ENCODE measurements around the gene NR5A2. TPM values are rescaled to one million over a fixed set of nuclear protein-coding genes. Genes with fewer than 3 reads are reported as not detected.

The NR5A2 gene
- total RNA-seq, 4 donors from 2014 or later = 3.8 to 9.0 (median 4.5) TPM

- TF ChIP-seq EP300 (IDR thresholded peaks at IDR 0.05) = no peak
- TF ChIP-seq, protein P1, sequence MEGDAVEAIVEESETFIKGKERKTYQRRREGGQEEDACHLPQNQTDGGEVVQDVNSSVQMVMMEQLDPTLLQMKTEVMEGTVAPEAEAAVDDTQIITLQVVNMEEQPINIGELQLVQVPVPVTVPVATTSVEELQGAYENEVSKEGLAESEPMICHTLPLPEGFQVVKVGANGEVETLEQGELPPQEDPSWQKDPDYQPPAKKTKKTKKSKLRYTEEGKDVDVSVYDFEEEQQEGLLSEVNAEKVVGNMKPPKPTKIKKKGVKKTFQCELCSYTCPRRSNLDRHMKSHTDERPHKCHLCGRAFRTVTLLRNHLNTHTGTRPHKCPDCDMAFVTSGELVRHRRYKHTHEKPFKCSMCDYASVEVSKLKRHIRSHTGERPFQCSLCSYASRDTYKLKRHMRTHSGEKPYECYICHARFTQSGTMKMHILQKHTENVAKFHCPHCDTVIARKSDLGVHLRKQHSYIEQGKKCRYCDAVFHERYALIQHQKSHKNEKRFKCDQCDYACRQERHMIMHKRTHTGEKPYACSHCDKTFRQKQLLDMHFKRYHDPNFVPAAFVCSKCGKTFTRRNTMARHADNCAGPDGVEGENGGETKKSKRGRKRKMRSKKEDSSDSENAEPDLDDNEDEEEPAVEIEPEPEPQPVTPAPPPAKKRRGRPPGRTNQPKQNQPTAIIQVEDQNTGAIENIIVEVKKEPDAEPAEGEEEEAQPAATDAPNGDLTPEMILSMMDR (IDR thresholded peaks at IDR 0.05) = peak in 3 of 5 experiments; percentile 11 to 49 (median 30)
- Histone ChIP-seq H3K36me3 (no peaks in the 10 kb centered on the region), H3K4me3 (no peak overlapping the region), H3K27ac (no peak overlapping the region), H3K4me1 (no peaks in the 10 kb centered on the region), H3K9me3 (no peaks in the 10 kb centered on the region), H3K27me3 (no peaks in the 10 kb centered on the region)
- WGBS, 2 donors = 78% methylated on average over 4 of the region's 4 CpGs
- no peak for DNase-seq (ENCODE audit: low spot score in 2 of 2)
Observed at GRCh38 chr1:200139661-200140250, 112.2 kb downstream of the NR5A2 start.

DNA sequence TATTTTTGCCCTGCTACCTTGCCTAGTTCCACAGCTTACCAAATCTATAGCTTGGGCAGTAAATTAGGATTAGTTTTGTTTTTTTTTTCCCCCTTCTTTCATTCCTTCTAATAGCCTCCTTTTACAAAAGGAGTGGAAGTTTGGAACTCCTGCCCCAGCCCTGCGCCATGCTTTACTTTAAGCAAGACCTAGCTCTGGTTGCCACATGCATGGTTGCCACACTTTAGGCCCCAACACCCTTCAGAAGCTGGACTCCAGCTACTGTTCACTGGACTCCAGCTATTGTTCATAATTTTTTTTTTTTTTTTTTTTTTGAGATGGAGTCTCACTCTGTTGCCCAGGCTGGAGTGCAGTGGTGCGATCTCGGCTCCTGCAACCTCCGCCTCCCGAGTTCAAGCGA is 115.8 kb downstream of the NR5A2 start:
- 88 to 94% methylated on average over 6 of the region's 6 CpGs for WGBS, 2 donors
- DNase-seq (ENCODE audit: low spot score in 2 of 2) = no peak

DNA sequence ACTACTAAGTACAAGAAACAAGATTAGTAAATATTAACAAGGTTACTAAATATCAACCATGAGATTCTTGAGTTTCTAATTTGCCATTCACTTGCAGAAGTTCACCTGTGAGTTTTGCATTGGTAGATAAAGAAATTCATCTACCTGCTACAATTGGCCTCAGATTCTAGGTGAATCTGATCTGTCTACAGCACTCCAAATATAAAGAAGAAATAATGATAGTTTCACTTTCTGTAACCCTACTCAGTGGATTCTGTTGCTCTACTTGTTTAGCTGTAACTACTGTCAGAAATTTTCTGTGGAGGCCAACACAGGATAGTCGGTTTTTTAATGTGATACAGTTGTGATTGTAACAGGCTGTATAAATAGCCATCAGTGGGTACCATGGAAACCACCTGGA is 118.6 kb downstream of the NR5A2 start:
- DNase-seq (ENCODE audit: low spot score in 2 of 2) = no peak
- H3K27me3 ChIP-seq = no peaks in the 10 kb centered on the region
- no peak for TF ChIP-seq POLR2A (IDR thresholded peaks at IDR 0.05)
- no peak for TF ChIP-seq EP300 (IDR thresholded peaks at IDR 0.05)
- TF ChIP-seq, protein P1 (IDR thresholded peaks at IDR 0.05) = no peak
- WGBS, 2 donors = 26 to 48% methylated on average over 1 of the region's 1 CpG
- no peaks in the 10 kb centered on the region for H3K36me3 ChIP-seq
- no peaks in the 10 kb centered on the region for H3K4me1 ChIP-seq
- no peak overlapping the region for H3K4me3 ChIP-seq
- H3K9me3 ChIP-seq = no peaks in the 10 kb centered on the region
- no peak overlapping the region for H3K27ac ChIP-seq

More for the DNA sequence above, 115.8 kb downstream of the NR5A2 start:
- Histone ChIP-seq H3K27me3 (no peaks in the 10 kb centered on the region), H3K4me1 (no peaks in the 10 kb centered on the region), H3K9me3 (no peaks in the 10 kb centered on the region), H3K4me3 (no peak overlapping the region), H3K27ac (no peak overlapping the region), H3K36me3 (no peaks in the 10 kb centered on the region)
- TF ChIP-seq, protein P1 (IDR thresholded peaks at IDR 0.05) = no peak
- no peak for TF ChIP-seq EP300 (IDR thresholded peaks at IDR 0.05)
- TF ChIP-seq POLR2A (IDR thresholded peaks at IDR 0.05) = no peak

GRCh38 chr1:200147094-200147493 is 119.6 kb downstream of the NR5A2 start:
- TF ChIP-seq, protein P1 (IDR thresholded peaks at IDR 0.05) = no peak
- TF ChIP-seq EP300 (IDR thresholded peaks at IDR 0.05) (no peak), POLR2A (IDR thresholded peaks at IDR 0.05) (no peak)
- H3K36me3 ChIP-seq = no peaks in the 10 kb centered on the region
- H3K4me1 ChIP-seq = peaks cover 0 to 5% (median 0%) of the 10 kb centered on the region in 4 donors
- H3K4me3 ChIP-seq = no peak overlapping the region
- no peak for DNase-seq (ENCODE audit: low spot score in 2 of 2)
- no peaks in the 10 kb centered on the region for H3K9me3 ChIP-seq
- no peaks in the 10 kb centered on the region for H3K27me3 ChIP-seq
- no peak overlapping the region for H3K27ac ChIP-seq
- 85% methylated on average over 13 of the region's 13 CpGs for WGBS, 2 donors

DNA sequence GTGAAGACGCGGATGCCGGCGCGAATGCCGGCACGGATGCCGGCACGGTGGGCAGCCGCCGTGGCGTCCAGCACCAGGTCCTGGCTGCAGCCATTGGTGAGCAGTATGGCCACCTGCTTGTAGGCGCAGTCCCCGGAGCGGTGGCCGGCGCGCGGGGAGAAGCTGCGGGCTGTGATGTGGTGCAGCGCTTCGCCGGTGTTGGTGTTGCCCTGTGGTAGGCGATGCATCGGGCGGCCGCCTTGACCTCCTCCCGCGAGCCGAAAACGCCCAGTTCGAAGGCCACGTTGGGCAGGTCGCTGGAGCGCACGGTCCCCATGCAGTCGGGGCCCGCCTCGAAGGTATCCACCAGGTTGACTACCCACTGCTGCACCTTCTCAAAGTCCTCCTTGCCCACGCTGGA is 120.2 kb downstream of the NR5A2 start:
- peaks cover 0 to 5% (median 0%) of the 10 kb centered on the region in 4 donors for H3K4me1 ChIP-seq
- TF ChIP-seq, protein P1 (IDR thresholded peaks at IDR 0.05) = no peak
- TF ChIP-seq EP300 (IDR thresholded peaks at IDR 0.05) = no peak
- TF ChIP-seq POLR2A (IDR thresholded peaks at IDR 0.05) = no peak
- no peaks in the 10 kb centered on the region for H3K36me3 ChIP-seq
- no peaks in the 10 kb centered on the region for H3K27me3 ChIP-seq
- no peak overlapping the region for H3K27ac ChIP-seq
- H3K9me3 ChIP-seq = no peaks in the 10 kb centered on the region
- no peak for DNase-seq (ENCODE audit: low spot score in 2 of 2)
- 96 to 100% methylated on average over 23 to 39 of the region's 40 CpGs for WGBS, 2 donors
- no peak overlapping the region for H3K4me3 ChIP-seq
